G401 (cell line): ENCODE measurements around the gene MIOX. TPM values are rescaled to one million over a fixed set of nuclear protein-coding genes. Genes with fewer than 3 reads are reported as not detected.
"Not testable (repeated sequence)": the region's sequence is repeated elsewhere in the genome, so short reads cannot be mapped to it uniquely, and the experiment has no call there.

Source experiments
- DNase-seq: peaks from one replicate; pipeline ENCODE4 v3.0.0-alpha.2; 2015; ENCODE audit warnings: low spot score
- in situ Hi-C: cut with HindIII; loops from 2 replicates; pipeline ENCODE4 v1.10.0; 2016; ENCODE audit warnings: low sequenced_read_pairs, mixed read lengths
- total RNA-seq: library from RNA; depleted of rRNA; stranded (reverse); fragments of >200 nt; shearing (Covaris generic); gene quantifications from 2 replicates; pipeline ENCODE4 v1.2.3, GENCODE V29; 2014

Gene MIOX
- total RNA-seq, 1 experiment from 2014 or later = 1.9 TPM

DNA sequence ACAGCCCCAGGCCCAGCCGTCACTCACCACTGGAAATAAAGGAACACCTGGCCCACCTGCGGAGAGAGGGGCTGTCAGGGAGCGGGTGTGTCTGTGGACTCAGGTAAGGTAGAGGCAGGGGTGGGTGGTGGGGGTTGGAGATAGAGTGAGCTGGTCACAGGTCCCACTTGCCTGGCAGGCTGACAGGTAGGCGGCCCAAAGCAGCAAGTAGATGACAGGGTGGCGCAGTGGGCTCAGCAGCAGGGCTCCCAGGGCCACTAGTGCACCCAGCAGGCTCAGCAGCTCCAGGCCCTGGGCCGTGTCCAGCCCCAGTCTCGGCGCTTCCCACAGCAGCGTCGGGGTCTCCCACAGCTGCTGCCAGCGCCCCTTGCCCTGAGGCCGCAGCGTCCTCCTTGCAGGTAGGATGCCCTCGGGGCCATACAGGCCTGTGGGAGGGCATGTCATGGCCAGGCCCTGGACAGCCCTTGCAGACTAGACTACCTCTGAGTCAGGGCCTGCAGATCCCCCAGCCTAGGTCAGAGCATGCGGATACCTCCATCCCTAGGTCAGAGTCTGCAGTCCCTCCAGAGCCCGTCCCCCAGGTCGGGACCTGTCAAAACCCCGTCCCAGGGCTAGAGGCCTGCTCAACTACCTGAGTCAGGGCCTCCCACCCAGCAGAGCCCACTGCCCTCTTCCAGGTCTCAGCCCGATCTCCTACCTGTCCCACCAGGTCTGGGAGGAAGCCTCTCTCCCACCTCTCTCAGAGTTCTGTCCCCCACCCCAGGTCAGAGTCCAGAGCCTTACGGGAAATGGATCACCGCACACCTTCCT lies 20.2 kb downstream of the MIOX start:
- DNase-seq = no peak
- in situ Hi-C loops = no loop called here

- DNase-seq = no peak
- in situ Hi-C loops = no loop called here
These were observed 20.8 kb downstream of the MIOX start, which contains the start of gene LMF2 for GRCh38 chr22:50507421-50507990. LMF2 (minus strand) TSS chr22:50507702; CDS start chr22:50507675, 27 bp downstream.

- in situ Hi-C loops = no loop called here
- DNase-seq = peak; percentile 97
These were observed 21.6 kb downstream of the MIOX start, which contains the start of gene NCAPH2 for GRCh38 chr22:50507991-50508884. NCAPH2 (plus strand) TSS chr22:50508224; CDS start chr22:50508338, 114 bp downstream.

GRCh38 chr22:50508897-50509296 lies 22.2 kb downstream of the MIOX start:
- in situ Hi-C loops = no loop called here

GRCh38 chr22:50513175-50513574 lies 26.5 kb downstream of the MIOX start:
- in situ Hi-C loops = no loop called here
- DNase-seq = no peak

More at GRCh38 chr22:50508897-50509296, 22.2 kb downstream of the MIOX start:
- no peak for DNase-seq

DNA sequence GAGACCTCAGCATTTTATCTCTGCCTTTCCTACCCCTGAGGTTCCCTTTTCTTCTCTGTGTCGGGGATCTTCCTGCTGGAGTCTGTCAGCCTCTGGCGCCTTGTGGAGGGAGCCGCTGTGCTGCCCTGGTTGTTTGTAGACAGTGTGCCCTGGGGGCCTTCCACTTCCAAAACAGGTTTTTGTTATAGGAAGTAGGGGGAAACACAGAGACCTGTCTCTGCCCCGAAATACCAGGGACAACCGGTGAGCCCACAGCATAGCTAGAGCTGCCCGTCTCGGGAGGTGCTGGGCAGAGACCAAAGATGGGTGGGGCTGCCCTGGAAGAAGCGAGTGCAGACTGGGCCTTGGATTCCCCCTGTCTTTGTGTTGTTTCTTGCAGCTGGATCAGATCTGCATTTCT lies 29.4 kb downstream of the MIOX start:
- in situ Hi-C loops = no loop called here
- no peak for DNase-seq

- in situ Hi-C loops = no loop called here
- no peak for DNase-seq
These were observed 30.2 kb downstream of the MIOX start for GRCh38 chr22:50516891-50517290.

DNA sequence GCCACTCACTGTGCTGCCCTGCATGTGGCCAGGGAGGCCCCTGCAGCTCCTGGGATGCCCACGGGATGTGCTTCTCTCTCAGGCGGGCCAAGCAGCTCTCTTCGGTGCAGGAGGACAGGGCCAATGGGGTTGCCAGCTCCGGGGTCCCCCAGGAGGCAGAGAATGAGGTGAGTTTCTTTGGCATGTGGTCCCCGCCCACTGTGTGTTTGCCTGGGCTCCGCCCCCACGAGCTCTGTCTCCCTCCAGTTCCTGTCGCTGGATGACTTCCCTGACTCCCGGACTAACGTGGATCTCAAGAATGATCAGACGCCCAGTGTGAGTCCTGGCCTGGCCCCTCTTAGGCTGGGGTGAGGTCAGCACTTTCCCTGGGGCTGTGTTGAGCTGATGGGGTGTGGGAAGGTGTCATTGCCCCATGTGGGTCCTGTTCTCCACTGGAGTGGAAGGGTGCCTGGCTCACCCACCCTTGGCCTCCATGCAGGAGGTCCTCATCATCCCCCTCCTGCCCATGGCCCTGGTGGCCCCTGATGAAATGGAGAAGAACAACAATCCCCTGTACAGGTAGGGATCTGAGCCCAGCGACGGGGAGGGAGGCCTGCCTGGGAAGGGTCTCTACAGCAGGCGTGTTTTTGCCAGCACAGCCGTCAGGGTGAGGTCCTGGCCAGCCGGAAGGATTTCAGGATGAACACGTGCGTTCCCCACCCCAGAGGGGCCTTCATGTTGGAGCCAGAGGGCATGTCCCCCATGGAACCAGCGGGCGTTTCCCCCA lies 31.0 kb downstream of the MIOX start:
- DNase-seq = no peak
- in situ Hi-C loops = no loop called here

GRCh38 chr22:50518606-50519005 lies 31.9 kb downstream of the MIOX start:
- DNase-seq = no peak
- in situ Hi-C loops = no loop called here

DNA sequence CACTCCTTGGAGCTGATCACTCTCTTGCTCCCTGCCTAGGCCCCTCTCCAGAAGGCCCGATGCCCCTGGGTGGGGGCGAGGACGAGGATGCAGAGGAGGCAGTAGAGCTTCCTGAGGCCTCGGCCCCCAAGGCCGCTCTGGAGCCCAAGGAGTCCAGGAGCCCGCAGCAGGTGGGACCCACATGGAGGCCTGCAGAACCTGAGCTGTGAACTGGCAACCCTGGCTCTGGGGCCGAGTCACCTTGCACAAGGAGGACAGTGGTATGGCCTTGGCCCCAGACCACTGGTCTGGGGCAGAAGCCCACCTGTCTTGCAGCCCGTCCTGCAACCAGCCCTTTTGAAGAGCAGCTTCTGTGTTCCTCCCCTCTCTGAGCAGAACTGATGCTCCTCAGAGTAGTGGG lies 32.5 kb downstream of the MIOX start:
- no peak for DNase-seq
- in situ Hi-C loops = no loop called here

GRCh38 chr22:50520184-50520583 lies 33.5 kb downstream of the MIOX start:
- in situ Hi-C loops, DNase-seq: not testable (repeated sequence)

- no peak for DNase-seq
- in situ Hi-C loops = no loop called here
These were observed 34.3 kb downstream of the MIOX start for GRCh38 chr22:50520826-50521453.

DNA sequence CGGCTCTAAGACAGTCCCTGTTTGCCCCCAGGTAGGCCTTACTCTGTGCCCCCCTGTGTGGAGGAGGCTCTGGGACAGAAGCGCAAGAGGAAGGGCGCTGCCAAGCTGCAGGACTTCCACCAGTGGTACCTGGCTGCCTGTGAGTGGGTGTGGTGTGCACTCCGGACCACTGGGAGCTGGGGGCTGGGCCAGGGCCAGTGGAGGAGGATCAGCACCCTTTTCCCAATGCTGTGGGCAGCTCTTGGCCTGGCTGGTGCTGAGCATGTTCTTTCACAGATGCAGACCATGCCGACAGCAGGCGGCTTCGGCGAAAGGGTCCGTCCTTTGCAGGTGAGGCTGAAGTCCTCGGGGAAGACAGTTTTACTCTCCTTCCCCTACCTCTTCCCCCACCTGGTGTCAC lies 35.1 kb downstream of the MIOX start:
- in situ Hi-C loops = no loop called here

GRCh38 chr22:50522208-50522805 lies 35.6 kb downstream of the MIOX start:
- DNase-seq = no peak
- in situ Hi-C loops = no loop called here

More for the DNA sequence above, 35.1 kb downstream of the MIOX start:
- DNase-seq = no peak

GRCh38 chr22:50522806-50523438 lies 36.3 kb downstream of the MIOX start:
- no peak for DNase-seq
- in situ Hi-C loops = no loop called here

DNA sequence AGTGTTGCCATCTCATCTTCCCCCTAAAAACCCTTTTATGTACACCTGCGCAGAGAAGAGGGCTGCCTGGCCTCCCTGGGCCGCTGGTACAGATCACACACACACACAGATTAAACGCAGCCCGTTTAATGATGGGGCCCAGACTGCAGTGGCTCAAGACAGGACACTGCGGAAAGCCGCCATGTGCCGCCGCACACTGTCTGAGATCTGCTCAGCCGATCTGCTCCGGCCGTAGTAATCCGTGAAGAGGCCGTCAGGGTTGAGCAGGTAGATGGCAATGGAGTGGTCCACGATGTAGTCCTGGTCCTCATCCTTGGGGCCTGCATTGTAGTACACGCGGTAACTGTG lies 36.8 kb downstream of the MIOX start:
- in situ Hi-C loops = no loop called here
- DNase-seq = no peak

- DNase-seq = no peak
- in situ Hi-C loops = no loop called here
These were observed 37.4 kb downstream of the MIOX start for GRCh38 chr22:50523806-50524675.
